Measurements from ENCODE around the gene PDK2.

The PDK2 gene

GRCh38 chr17:50099003-50099402 is 3.9 kb downstream of the PDK2 start:
- DNase-seq: no peak

GRCh38 chr17:50100480-50100883 is 5.3 kb downstream of the PDK2 start:
- no peak for DNase-seq

GRCh38 chr17:50100921-50101345 is 5.8 kb downstream of the PDK2 start:
- peak in 18 of 58 donors; percentile 34 to 80 (median 58) for DNase-seq

GRCh38 chr17:50101346-50102163 is 6.4 kb downstream of the PDK2 start:
- peak in 27 of 58 donors; percentile 26 to 77 (median 52) for DNase-seq

GRCh38 chr17:50102164-50102991 is 7.2 kb downstream of the PDK2 start:
- peak in 47 of 58 donors; percentile 16 to 80 (median 53) for DNase-seq

GRCh38 chr17:50103252-50103651 is 8.1 kb downstream of the PDK2 start:
- no peak for DNase-seq

GRCh38 chr17:50103941-50104340 is 8.8 kb downstream of the PDK2 start:
- no peak for DNase-seq

- no peak for DNase-seq
Observed at GRCh38 chr17:50105811-50106210, 10.7 kb downstream of the PDK2 start.

- no peak for DNase-seq
Observed at GRCh38 chr17:50106393-50107131, 11.4 kb downstream of the PDK2 start.

- DNase-seq: no peak
Observed at GRCh38 chr17:50107790-50108414, 12.8 kb downstream of the PDK2 start.

- DNase-seq: peak in 1 of 58 donors; percentile 37
Observed at GRCh38 chr17:50108556-50108955, 13.4 kb downstream of the PDK2 start.

GRCh38 chr17:50109207-50109606 is 14.1 kb downstream of the PDK2 start:
- no peak for DNase-seq

- DNase-seq: no peak
Observed at GRCh38 chr17:50109785-50110184, 14.6 kb downstream of the PDK2 start.

- peak in 4 of 58 donors; percentile 14 to 38 (median 22) for DNase-seq
Observed at GRCh38 chr17:50110591-50111349, 15.6 kb downstream of the PDK2 start.

- peak in 35 of 58 donors; percentile 11 to 70 (median 35) for DNase-seq
Observed at GRCh38 chr17:50111673-50112655, 16.8 kb downstream of the PDK2 start.

GRCh38 chr17:50112694-50113093 is 17.5 kb downstream of the PDK2 start:
- DNase-seq: peak in 2 of 58 donors; percentile 23 to 28

- DNase-seq: no peak
Observed at GRCh38 chr17:50113624-50114320, 18.6 kb downstream of the PDK2 start.

GRCh38 chr17:50114401-50114800 is 19.2 kb downstream of the PDK2 start:
- no peak for DNase-seq

Measured in anterior cingulate cortex (tissue), 58 donors.